KMS-11 (cell line): ENCODE results near the gene STIM2.

Experiments
- H2AFZ ChIP-seq: fragments of 200-600 bp; sonication (generic); 2 replicates; pipeline ENCODE4 v1.6.1; 2016; ENCODE audit warnings: antibody characterized with exemption, mixed run types, low read depth
- H3K27ac ChIP-seq: fragments of 200-600 bp; sonication (generic); 2 replicates; pipeline ENCODE4 v1.6.1; 2016; ENCODE audit warnings: mild to moderate bottlenecking, mixed run types
- H3K27me3 ChIP-seq: fragments of 200-600 bp; sonication (generic); 2 replicates; pipeline ENCODE4 v1.6.1; 2017; ENCODE audit warnings: mild to moderate bottlenecking, low read depth, mixed run types, moderate library complexity; ENCODE audit not compliant: insufficient read depth
- H3K36me3 ChIP-seq: fragments of 200-600 bp; sonication (generic); 2 replicates; pipeline ENCODE4 v1.6.1; 2017; ENCODE audit warnings: mild to moderate bottlenecking, mixed run types; ENCODE audit not compliant: insufficient read depth
- H3K4me1 ChIP-seq: fragments of 200-600 bp; sonication (generic); 2 replicates; pipeline ENCODE4 v1.6.1; 2016; ENCODE audit warnings: mild to moderate bottlenecking, low read depth, mixed run types; ENCODE audit not compliant: poor library complexity, severe bottlenecking
- H3K4me2 ChIP-seq: fragments of 200-600 bp; sonication (generic); 2 replicates; pipeline ENCODE4 v1.7.0; 2016; ENCODE audit warnings: mild to moderate bottlenecking, mixed run types
- H3K4me3 ChIP-seq: fragments of 200-600 bp; sonication (generic); IDR thresholded peaks from 2 replicates; pipeline ENCODE4 v1.6.1; 2017; ENCODE audit warnings: low read depth, low read length, mixed read lengths; ENCODE audit not compliant: insufficient read depth
- H3K79me2 ChIP-seq: fragments of 200-600 bp; sonication (generic); 2 replicates; pipeline ENCODE4 v1.6.1; 2016; ENCODE audit warnings: low read depth, mixed run types; ENCODE audit not compliant: insufficient read depth
- H3K9ac ChIP-seq: fragments of 200-600 bp; sonication (generic); 2 replicates; pipeline ENCODE4 v1.6.1; 2016; ENCODE audit warnings: mild to moderate bottlenecking, mixed run types
- H4K20me1 ChIP-seq: fragments of 200-600 bp; sonication (generic); 2 replicates; pipeline ENCODE4 v1.6.1; 2016; ENCODE audit warnings: mild to moderate bottlenecking, mixed run types; ENCODE audit not compliant: insufficient read depth
- CTCF ChIP-seq: fragments of 200-600 bp; sonication (generic); conservative IDR thresholded peaks from 2 replicates; pipeline ENCODE4 v1.6.1; 2017; ENCODE audit warnings: low read depth, mild to moderate bottlenecking, antibody characterized with exemption, low read length, moderate library complexity, mixed read lengths

The STIM2 gene

DNA sequence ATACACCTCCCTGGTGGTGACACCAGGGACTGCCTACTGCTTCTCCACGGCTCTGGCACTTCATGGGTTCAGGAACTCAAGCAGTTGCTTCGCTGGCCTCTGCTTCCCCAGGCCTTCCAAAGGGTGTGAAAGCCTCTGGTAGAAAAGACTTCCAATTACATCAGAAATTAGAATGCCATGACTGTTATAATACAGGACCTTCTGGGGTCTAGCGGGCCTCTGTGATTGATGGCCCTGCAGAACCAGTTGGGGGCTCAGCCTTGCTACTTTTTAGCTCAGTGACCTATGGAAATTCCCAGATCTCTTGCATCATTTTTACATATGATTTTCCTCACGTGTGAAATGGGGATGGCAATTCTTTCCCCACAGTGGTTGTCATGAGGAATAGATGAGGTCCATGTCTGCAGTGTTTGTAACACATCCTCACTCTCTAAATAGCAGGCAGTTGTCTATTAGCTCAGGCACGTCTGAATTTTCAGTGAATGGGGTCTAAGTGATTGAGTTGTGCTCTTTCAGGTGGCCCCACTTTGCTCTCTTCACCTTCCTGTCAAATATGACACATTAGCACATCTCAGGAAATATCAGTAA, 198.3 kb downstream of the STIM2 start:
- no peaks in the 10 kb centered on the region for H4K20me1 ChIP-seq
- no peaks in the 10 kb centered on the region for H3K79me2 ChIP-seq
- no peak overlapping the region for H3K27ac ChIP-seq
- no peak overlapping the region for H3K9ac ChIP-seq
- H3K27me3 ChIP-seq: no peaks in the 10 kb centered on the region
- no peak overlapping the region for H2AFZ ChIP-seq
- H3K4me3 ChIP-seq: no peak overlapping the region
- TF ChIP-seq CTCF: no peak
- no peaks in the 10 kb centered on the region for H3K4me1 ChIP-seq
- H3K4me2 ChIP-seq: no peak overlapping the region
- no peaks in the 10 kb centered on the region for H3K36me3 ChIP-seq

GRCh38 chr4:27059446-27059845, 198.8 kb downstream of the STIM2 start:
- Histone ChIP-seq H3K4me3 (no peak overlapping the region), H3K4me2 (no peak overlapping the region), H3K36me3 (no peaks in the 10 kb centered on the region), H3K9ac (no peak overlapping the region), H3K79me2 (no peaks in the 10 kb centered on the region), H4K20me1 (no peaks in the 10 kb centered on the region), H3K4me1 (no peaks in the 10 kb centered on the region), H2AFZ (no peak overlapping the region), H3K27ac (no peak overlapping the region), H3K27me3 (no peaks in the 10 kb centered on the region)
- TF ChIP-seq CTCF: no peak

DNA sequence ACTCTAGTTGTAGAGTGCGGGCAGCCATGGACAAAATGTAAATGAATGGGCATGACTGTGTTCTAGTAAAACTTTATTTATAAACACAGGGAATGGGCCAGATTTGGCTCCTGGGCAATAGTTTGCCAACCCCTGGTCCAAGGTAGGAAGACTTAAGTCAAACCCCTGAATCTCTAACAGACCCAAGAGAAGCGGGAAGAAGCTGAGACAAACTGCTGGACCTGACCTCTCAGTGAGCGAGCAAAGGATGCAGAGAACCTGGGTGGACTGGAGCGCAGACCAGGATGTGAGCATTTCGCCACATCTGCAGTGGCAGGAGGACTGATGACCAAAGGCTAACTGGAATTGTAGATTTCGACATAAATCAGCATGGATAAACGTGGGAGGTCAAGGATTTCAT, 201.6 kb downstream of the STIM2 start:
- TF ChIP-seq CTCF: no peak
- H3K4me3 ChIP-seq: no peak overlapping the region
- no peaks in the 10 kb centered on the region for H3K79me2 ChIP-seq

GRCh38 chr4:27066591-27066990, 205.9 kb downstream of the STIM2 start:
- no peak for TF ChIP-seq CTCF
- no peaks in the 10 kb centered on the region for H3K27me3 ChIP-seq
- H2AFZ ChIP-seq: no peak overlapping the region
- no peaks in the 10 kb centered on the region for H3K4me1 ChIP-seq
- no peaks in the 10 kb centered on the region for H3K79me2 ChIP-seq
- H3K9ac ChIP-seq: no peak overlapping the region
- no peak overlapping the region for H3K4me3 ChIP-seq
- H3K36me3 ChIP-seq: no peaks in the 10 kb centered on the region
- H3K27ac ChIP-seq: no peak overlapping the region
- no peaks in the 10 kb centered on the region for H4K20me1 ChIP-seq
- no peak overlapping the region for H3K4me2 ChIP-seq

More for the DNA sequence above, 201.6 kb downstream of the STIM2 start:
- Histone ChIP-seq H3K27me3 (no peaks in the 10 kb centered on the region), H3K4me2 (no peak overlapping the region), H2AFZ (no peak overlapping the region), H3K9ac (no peak overlapping the region), H3K27ac (no peak overlapping the region), H3K36me3 (no peaks in the 10 kb centered on the region), H3K4me1 (no peaks in the 10 kb centered on the region), H4K20me1 (no peaks in the 10 kb centered on the region)
